ENCODE data around the gene USF3. TPM values are rescaled to one million over a fixed set of nuclear protein-coding genes. Genes with fewer than 3 reads are reported as not detected.

Gene USF3
- total and polyA plus RNA-seq, 2 of the 13 experiments (the other 11 are each of a cell fraction or from before 2014, with no cell fraction given): 6.3 to 15.2 TPM

GRCh38 chr3:113698956-113699355, 2.5 kb upstream of the USF3 start:
- Histone ChIP-seq H3K4me2 (ENCODE audit: low read depth, low read length) (no peak overlapping the region), H3K4me3 (replicated peaks in 1 of 3; ENCODE audit: insufficient read depth in 1 of 3, low read depth in 2 of 3, low read length in 3 of 3) (no peak overlapping the region)
- intact Hi-C loops (cut with micrococcal nuclease; ENCODE audit: unreplicated experiment): loop anchor here (5.0 kb wide), 2 partner anchors 48 to 67 kb away; partner anchors contain the start of genes ATP6V1A and NAA50

More at GRCh38 chr3:113698956-113699355, 2.5 kb upstream of the USF3 start:
- Histone ChIP-seq H3K9me3 (ENCODE audit: low read length) (no peaks in the 10 kb centered on the region), H3K9ac (ENCODE audit: insufficient read depth, low read depth, low read length) (no peak overlapping the region), H3K27me3 (ENCODE audit: control insufficient read depth in 1 of 2, insufficient read depth in 2 of 2, low read length in 2 of 2) (no peaks in the 10 kb centered on the region; a peak in 1 of 5 replicates), H4K20me1 (ENCODE audit: insufficient read depth, low read length) (no peaks in the 10 kb centered on the region), H2AFZ (ENCODE audit: low read length) (no peak overlapping the region), H3K4me1 (ENCODE audit: insufficient read depth, low read length) (peaks cover 46% of the 10 kb centered on the region), H3K36me3 (replicated peaks in 1 of 2; ENCODE audit: control insufficient read depth in 1 of 2, insufficient read depth in 2 of 2, low read length in 2 of 2) (no peaks in the 10 kb centered on the region), H3K79me2 (ENCODE audit: insufficient read depth, low read length) (peaks cover 20% of the 10 kb centered on the region), H3K27ac (ENCODE audit: extremely low read length, insufficient read depth, low read length) (no peak overlapping the region)
- ChIA-PET CTCF (ENCODE audit: low intra/inter-chr PET ratio, low total read pairs) (no interaction called here), POLR2A (interaction anchor here (1.1 kb wide), 1 partner anchor 36 kb away, joined by 3 read pairs; no protein-coding TSS in a partner anchor)
- ATAC-seq: no peak
- no peak for TF ChIP-seq ZSCAN25 (CRISPR knock-in tag; IDR thresholded peaks at IDR 0.05)
- no peak for TF ChIP-seq ZNF530 (CRISPR knock-in tag; IDR thresholded peaks at IDR 0.05; ENCODE audit: low read depth)
- no peak for TF ChIP-seq TBX3 (IDR thresholded peaks at IDR 0.05; ENCODE audit: borderline replicate concordance)
- TF ChIP-seq THAP9 (CRISPR knock-in tag; IDR thresholded peaks at IDR 0.05; ENCODE audit: borderline replicate concordance): no peak
- no peak for TF ChIP-seq FOXJ3 (CRISPR knock-in tag; IDR thresholded peaks at IDR 0.05; ENCODE audit: borderline replicate concordance)
- no peak for TF ChIP-seq ZNF562 (CRISPR knock-in tag; IDR thresholded peaks at IDR 0.05; ENCODE audit: borderline replicate concordance)
- no peak for TF ChIP-seq ZSCAN22 (CRISPR knock-in tag; IDR thresholded peaks at IDR 0.05)
- no peak for TF ChIP-seq HNF1B (CRISPR knock-in tag; IDR thresholded peaks at IDR 0.05)
- no peak for TF ChIP-seq ZNF782 (CRISPR knock-in tag; IDR thresholded peaks at IDR 0.05; ENCODE audit: borderline replicate concordance)
- no peak for TF ChIP-seq TFE3 (CRISPR knock-in tag; IDR thresholded peaks at IDR 0.05)
- no peak for TF ChIP-seq IRX3 (CRISPR knock-in tag; IDR thresholded peaks at IDR 0.05; ENCODE audit: borderline replicate concordance, low read depth)
- no peak for TF ChIP-seq ZNF496 (CRISPR knock-in tag; IDR thresholded peaks at IDR 0.05; ENCODE audit: insufficient replicate concordance)
- no peak for FAIRE-seq
- no TSS peak for BruUV-seq (replicated peaks)
- no peak for DNase-seq (ENCODE audit: low spot score)
- WGBS (ENCODE audit: low lambda C conversion rate): 90% methylated on average over 19 of the region's 24 CpGs
- in situ Hi-C loops (cut with HindIII; ENCODE audit: extremely low pct_ligation_motif_present, low pct_unique_long_range_greater_than_20kb): no loop called here
